ENCODE data around the gene SNRPN.

Gene SNRPN

GRCh38 chr15:25019434-25019833 is 64.6 kb downstream of the SNRPN start:
- Mint-ChIP-seq H3K9me3 (peaks cover 63% of the 10 kb centered on the region), H3K27me3 (no peaks in the 10 kb centered on the region), H3K27ac (no peak overlapping the region), H3K36me3 (ENCODE audit: low read depth) (no peaks in the 10 kb centered on the region), H3K4me1 (ENCODE audit: low read depth) (no peaks in the 10 kb centered on the region), H3K4me3 (no peak overlapping the region)
- intact Hi-C loops (cut with micrococcal nuclease) = no loop called here

- H3K27me3 Mint-ChIP-seq = no peaks in the 10 kb centered on the region
- no peak overlapping the region for H3K4me3 Mint-ChIP-seq
- no peaks in the 10 kb centered on the region for H3K4me1 Mint-ChIP-seq (ENCODE audit: low read depth)
- intact Hi-C loops (cut with micrococcal nuclease) = no loop called here
- no peaks in the 10 kb centered on the region for H3K36me3 Mint-ChIP-seq (ENCODE audit: low read depth)
- no peak overlapping the region for H3K27ac Mint-ChIP-seq
- H3K9me3 Mint-ChIP-seq = peaks cover 60% of the 10 kb centered on the region
These were observed 67.4 kb downstream of the SNRPN start for GRCh38 chr15:25022233-25022632.

All from dendritic cell treated with granulocyte-macrophage colony-stimulating factor and Interleukin-4, amounts not matched to agents 40 ng/mL and 50 ng/mL, for 4 days (primary cell).